C4-2B (cell line): ENCODE data around the gene ST3GAL6.
"Not testable (repeated sequence)": the region's sequence is repeated elsewhere in the genome, so short reads cannot be mapped to it uniquely, and the experiment has no call there.

Source experiments
- H3K27ac ChIP-seq: fragments of 450-650 bp; 2 replicates; pipeline ENCODE4 v1.5.1; 2017
- ZFX ChIP-seq: fragments of 450-650 bp; IDR thresholded peaks from 2 replicates; pipeline ENCODE4 v1.6.1; 2017
- TF ChIP-seq, protein P1 (sequence below): fragments of 450-650 bp; conservative IDR thresholded peaks from 2 replicates; pipeline ENCODE4 v1.5.1; 2017; ENCODE audit warnings: mild to moderate bottlenecking

Gene ST3GAL6

DNA sequence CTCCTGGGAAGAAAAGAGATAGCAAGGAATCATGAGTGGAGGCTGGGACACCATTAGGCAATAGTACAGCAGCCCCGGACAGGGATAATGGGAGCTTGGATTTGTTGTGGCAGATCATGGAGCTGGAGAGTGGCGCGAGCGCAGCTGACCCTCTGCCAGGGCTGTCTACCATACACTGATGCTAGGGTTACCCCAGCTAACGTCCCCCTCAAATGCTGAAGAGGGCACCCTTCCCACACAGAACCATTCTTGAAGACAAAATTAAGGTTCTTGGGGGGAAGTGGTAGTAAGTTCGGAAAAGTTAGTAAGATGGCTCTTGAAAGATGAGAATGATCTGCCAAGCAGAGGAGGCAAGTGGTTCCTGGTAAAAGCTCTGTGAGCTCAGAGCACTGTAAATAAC is 61.1 kb downstream of the ST3GAL6 start:
- TF ChIP-seq, protein P1, sequence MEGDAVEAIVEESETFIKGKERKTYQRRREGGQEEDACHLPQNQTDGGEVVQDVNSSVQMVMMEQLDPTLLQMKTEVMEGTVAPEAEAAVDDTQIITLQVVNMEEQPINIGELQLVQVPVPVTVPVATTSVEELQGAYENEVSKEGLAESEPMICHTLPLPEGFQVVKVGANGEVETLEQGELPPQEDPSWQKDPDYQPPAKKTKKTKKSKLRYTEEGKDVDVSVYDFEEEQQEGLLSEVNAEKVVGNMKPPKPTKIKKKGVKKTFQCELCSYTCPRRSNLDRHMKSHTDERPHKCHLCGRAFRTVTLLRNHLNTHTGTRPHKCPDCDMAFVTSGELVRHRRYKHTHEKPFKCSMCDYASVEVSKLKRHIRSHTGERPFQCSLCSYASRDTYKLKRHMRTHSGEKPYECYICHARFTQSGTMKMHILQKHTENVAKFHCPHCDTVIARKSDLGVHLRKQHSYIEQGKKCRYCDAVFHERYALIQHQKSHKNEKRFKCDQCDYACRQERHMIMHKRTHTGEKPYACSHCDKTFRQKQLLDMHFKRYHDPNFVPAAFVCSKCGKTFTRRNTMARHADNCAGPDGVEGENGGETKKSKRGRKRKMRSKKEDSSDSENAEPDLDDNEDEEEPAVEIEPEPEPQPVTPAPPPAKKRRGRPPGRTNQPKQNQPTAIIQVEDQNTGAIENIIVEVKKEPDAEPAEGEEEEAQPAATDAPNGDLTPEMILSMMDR: no peak
- TF ChIP-seq ZFX: no peak
- H3K27ac ChIP-seq: no peak overlapping the region

DNA sequence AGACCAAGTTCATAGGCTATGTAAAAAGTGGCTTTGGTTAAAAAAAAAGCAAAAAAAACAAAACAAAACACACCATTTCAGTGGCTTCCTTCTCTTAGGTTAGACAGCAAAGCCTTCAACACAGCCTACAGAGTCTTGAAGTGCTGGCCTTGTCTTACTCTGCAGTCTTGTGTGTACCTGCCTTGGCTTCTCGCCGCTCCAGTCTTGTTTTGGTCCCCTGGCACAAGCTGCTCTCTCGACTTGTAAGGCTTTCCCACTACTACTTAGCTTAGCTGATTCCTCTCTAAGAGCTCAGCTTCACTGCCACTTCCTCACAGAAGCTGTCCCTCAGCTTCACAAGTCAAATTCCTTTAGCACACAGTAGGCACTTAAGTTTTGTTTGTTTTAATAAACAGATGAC is 63.0 kb downstream of the ST3GAL6 start:
- no peak overlapping the region for H3K27ac ChIP-seq
- TF ChIP-seq, protein P1: no peak
- no peak for TF ChIP-seq ZFX

DNA sequence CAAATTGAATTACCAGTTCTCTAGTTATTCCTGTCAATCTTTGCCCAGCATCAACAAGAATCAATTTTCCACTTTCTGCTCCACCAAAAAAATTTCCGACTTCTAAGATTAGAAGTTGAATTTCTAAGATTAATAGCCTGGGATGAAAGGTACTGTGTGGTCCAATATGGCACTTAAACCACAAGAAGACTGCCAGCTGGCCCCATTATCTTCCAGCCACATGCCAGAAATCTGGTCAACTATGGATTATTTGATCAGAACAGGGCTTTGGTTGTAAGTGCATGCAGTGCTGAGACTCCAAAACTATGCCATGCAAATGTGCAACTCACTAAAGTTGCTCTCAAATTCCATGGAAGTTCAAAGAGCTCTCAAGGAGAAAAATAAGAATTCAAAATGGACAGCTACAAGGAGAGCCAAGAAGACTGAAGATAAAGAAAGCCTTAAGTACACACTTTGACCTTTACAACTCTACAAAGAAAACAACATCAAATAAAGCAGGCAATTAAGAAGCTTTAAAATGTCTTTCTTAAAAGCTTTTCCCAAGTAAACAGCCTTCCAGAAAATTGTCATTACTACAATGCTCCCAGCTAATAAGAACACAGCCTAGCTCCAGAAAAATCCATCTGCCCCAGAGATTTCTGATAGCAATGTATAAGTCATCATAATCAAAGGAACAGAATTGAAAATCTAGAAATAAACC is 64.2 kb downstream of the ST3GAL6 start:
- TF ChIP-seq, protein P1: no peak
- TF ChIP-seq ZFX: no peak
- H3K27ac ChIP-seq: no peak overlapping the region

DNA sequence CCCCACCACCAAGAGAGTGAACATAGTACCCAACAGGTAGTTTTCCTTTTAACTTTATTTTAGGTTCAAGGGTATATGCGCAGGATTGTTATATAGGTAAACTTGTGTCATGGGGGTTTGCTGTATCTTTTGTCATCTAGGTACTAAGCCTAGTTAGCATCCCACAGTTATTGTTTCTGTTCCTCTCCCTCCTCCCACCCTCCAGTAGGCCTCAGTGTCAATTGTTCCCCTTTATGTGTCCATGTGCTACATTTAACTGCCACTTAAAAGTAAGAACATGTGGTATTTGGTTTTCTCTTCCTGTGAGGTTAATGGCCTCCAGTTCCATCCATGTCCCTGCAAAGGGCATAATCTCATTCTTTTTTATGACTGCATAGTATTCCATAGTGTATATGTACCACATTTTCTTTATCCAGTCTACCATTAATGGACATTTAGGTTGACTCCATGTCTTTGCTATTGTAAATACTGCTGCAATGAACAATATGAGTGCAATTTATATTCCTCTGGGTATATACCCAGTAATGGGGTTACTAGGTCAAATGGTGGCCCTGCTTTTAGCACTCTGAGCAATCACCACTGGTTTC is 66.2 kb downstream of the ST3GAL6 start:
- no peak overlapping the region for H3K27ac ChIP-seq
- TF ChIP-seq ZFX: no peak
- TF ChIP-seq, protein P1: no peak

- H3K27ac ChIP-seq: not testable (repeated sequence)
Measured at GRCh38 chr3:98831060-98831459, 67.9 kb downstream of the ST3GAL6 start.

GRCh38 chr3:98839846-98840245 is 76.7 kb downstream of the ST3GAL6 start:
- H3K27ac ChIP-seq: no peak overlapping the region
- no peak for TF ChIP-seq ZFX
- TF ChIP-seq, protein P1: no peak

- no peak overlapping the region for H3K27ac ChIP-seq
- TF ChIP-seq, protein P1: no peak
- no peak for TF ChIP-seq ZFX
Measured at GRCh38 chr3:98843266-98843959, 80.3 kb downstream of the ST3GAL6 start.
